Suprapubic skin (tissue), 4 donors: ENCODE data around the gene MAML2. TPM values are rescaled to one million over a fixed set of nuclear protein-coding genes. Genes with fewer than 3 reads are reported as not detected.

Experiments used
- DNase-seq, 2 donors: peaks; one replicate each; pipeline ENCODE4 v3.0.0-alpha.2; 2019; ENCODE audit warnings: low spot score in 2 of 2
- H3K27ac ChIP-seq: fragments of 200-600 bp; sonication (generic); one replicate; pipeline ENCODE4 v1.5.1; 2019
- H3K27me3 ChIP-seq: fragments of 200-600 bp; sonication (generic); one replicate; pipeline ENCODE4 v1.5.1; 2019
- H3K36me3 ChIP-seq: fragments of 200-600 bp; sonication (generic); one replicate; pipeline ENCODE4 v1.5.1; 2019
- H3K4me1 ChIP-seq: fragments of 200-600 bp; sonication (generic); one replicate; pipeline ENCODE4 v1.5.1; 2019
- H3K4me3 ChIP-seq: fragments of 200-600 bp; sonication (generic); one replicate; pipeline ENCODE4 v1.5.1; 2019; ENCODE audit warnings: mild to moderate bottlenecking
- H3K9me3 ChIP-seq: fragments of 200-600 bp; sonication (generic); one replicate; pipeline ENCODE4 v1.5.1; 2019
- EP300 ChIP-seq: sonication (generic); formaldehyde crosslinking; IDR thresholded peaks from one replicate; pipeline ENCODE4 v1.6.1; 2017; ENCODE audit warnings: antibody characterized with exemption
- POLR2A ChIP-seq, 2 donors: fragments of 450-650 bp; IDR thresholded peaks; one replicate each; pipeline ENCODE4 v1.6.1; 2017; ENCODE audit warnings: antibody characterized with exemption in 2 of 2, mild to moderate bottlenecking in 2 of 2, moderate library complexity in 2 of 2
- POLR2AphosphoS5 ChIP-seq, 3 donors: sonication (generic); formaldehyde crosslinking; IDR thresholded peaks; one replicate each; pipeline ENCODE4 v1.6.1; 2017; ENCODE audit warnings: antibody characterized with exemption in 3 of 3
- WGBS: methylation state at CpG from one replicate; pipeline ENCODE4 v1.1.5; 2018; 5-methylcytosine and 5-hydroxymethylcytosine counted together
- total RNA-seq, 4 donors: library from RNA; depleted of rRNA; stranded (reverse); fragments of >200 nt; gene quantifications; one replicate each; pipeline ENCODE4 v1.1.0, GENCODE V29; 2016
- TF ChIP-seq, protein P1 (sequence below), 2 donors: fragments of 200-600 bp in 1 of 2; fragments of 450-650 bp in 1 of 2; sonication (generic) in 1 of 2; IDR thresholded peaks; one replicate each; pipeline ENCODE4 v1.5.1; 2016 to 2019; ENCODE audit warnings: antibody characterized with exemption in 2 of 2, mild to moderate bottlenecking in 1 of 2, moderate library complexity in 1 of 2

The MAML2 gene
- total RNA-seq, 4 donors from 2014 or later: 24.9 to 44.4 (median 30.9) TPM

DNA sequence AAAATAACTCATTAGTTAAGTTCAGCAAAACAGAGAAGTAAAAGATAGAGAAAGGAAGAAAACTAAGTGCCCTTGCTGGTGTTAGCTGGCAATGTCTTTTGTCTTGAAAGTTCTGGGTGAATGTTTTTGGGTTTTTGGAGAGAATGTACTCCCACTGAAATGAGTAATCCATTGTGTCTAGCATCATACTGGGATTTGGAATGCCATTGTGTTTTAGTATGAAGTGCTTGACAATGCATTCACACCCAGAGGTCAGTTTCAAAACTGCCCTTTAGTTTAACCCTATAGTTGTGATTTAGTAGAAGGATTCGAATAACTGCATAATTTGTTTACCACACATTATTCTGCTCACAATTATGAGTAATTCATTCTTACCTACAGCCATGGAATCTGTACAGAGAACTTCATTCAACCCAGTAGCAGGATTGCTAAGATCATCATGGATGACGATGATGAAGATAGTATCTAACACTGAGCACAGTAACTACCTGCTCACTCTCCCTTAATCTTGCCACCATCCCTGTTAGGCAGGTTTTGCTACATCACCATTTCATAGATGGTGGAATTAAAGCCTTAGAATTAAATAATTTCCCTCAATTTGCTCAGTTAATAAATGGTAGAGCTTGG is 33.9 kb downstream of the MAML2 start:
- TF ChIP-seq POLR2AphosphoS5 (IDR thresholded peaks at IDR 0.05): no peak
- TF ChIP-seq, protein P1, sequence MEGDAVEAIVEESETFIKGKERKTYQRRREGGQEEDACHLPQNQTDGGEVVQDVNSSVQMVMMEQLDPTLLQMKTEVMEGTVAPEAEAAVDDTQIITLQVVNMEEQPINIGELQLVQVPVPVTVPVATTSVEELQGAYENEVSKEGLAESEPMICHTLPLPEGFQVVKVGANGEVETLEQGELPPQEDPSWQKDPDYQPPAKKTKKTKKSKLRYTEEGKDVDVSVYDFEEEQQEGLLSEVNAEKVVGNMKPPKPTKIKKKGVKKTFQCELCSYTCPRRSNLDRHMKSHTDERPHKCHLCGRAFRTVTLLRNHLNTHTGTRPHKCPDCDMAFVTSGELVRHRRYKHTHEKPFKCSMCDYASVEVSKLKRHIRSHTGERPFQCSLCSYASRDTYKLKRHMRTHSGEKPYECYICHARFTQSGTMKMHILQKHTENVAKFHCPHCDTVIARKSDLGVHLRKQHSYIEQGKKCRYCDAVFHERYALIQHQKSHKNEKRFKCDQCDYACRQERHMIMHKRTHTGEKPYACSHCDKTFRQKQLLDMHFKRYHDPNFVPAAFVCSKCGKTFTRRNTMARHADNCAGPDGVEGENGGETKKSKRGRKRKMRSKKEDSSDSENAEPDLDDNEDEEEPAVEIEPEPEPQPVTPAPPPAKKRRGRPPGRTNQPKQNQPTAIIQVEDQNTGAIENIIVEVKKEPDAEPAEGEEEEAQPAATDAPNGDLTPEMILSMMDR (IDR thresholded peaks at IDR 0.05): no peak
- no peak for TF ChIP-seq EP300
- no peak for TF ChIP-seq POLR2A (IDR thresholded peaks at IDR 0.05)
- H3K4me1 ChIP-seq: peaks cover 74% of the 10 kb centered on the region

DNA sequence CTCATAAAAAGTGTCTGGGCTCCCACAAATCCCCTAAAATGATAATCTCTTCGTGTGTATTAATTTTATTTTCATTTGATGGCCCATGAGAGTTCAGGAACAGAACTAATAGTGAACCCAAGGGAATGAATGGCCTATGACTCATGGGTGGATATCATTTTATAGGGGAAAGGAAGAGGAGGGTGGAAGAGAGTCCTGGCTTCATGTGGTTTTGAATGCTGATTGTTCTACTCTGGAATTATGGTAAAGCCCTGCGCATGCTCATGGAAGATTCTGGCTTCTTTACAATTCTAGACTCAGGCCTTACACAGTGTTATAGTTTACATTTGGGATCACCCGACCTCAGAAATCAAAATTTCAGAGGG is 35.2 kb downstream of the MAML2 start:
- WGBS: 45% methylated on average over 3 of the region's 3 CpGs
- Histone ChIP-seq H3K27ac (peak overlapping the region; percentile 88), H3K4me1 (peaks cover 79% of the 10 kb centered on the region), H3K36me3 (no peaks in the 10 kb centered on the region), H3K9me3 (no peaks in the 10 kb centered on the region), H3K4me3 (peak overlapping the region; percentile 32), H3K27me3 (no peaks in the 10 kb centered on the region)
- no peak for DNase-seq
- no peak for TF ChIP-seq EP300
- TF ChIP-seq POLR2AphosphoS5 (IDR thresholded peaks at IDR 0.05): no peak
- TF ChIP-seq, protein P1 (IDR thresholded peaks at IDR 0.05): no peak
- no peak for TF ChIP-seq POLR2A (IDR thresholded peaks at IDR 0.05)

More for the DNA sequence above, 33.9 kb downstream of the MAML2 start:
- 78% methylated on average over 2 of the region's 2 CpGs for WGBS
- Histone ChIP-seq H3K36me3 (no peaks in the 10 kb centered on the region), H3K27me3 (no peaks in the 10 kb centered on the region), H3K4me3 (no peak overlapping the region), H3K9me3 (no peaks in the 10 kb centered on the region), H3K27ac (peak overlapping the region; percentile 22)
- no peak for DNase-seq

DNA sequence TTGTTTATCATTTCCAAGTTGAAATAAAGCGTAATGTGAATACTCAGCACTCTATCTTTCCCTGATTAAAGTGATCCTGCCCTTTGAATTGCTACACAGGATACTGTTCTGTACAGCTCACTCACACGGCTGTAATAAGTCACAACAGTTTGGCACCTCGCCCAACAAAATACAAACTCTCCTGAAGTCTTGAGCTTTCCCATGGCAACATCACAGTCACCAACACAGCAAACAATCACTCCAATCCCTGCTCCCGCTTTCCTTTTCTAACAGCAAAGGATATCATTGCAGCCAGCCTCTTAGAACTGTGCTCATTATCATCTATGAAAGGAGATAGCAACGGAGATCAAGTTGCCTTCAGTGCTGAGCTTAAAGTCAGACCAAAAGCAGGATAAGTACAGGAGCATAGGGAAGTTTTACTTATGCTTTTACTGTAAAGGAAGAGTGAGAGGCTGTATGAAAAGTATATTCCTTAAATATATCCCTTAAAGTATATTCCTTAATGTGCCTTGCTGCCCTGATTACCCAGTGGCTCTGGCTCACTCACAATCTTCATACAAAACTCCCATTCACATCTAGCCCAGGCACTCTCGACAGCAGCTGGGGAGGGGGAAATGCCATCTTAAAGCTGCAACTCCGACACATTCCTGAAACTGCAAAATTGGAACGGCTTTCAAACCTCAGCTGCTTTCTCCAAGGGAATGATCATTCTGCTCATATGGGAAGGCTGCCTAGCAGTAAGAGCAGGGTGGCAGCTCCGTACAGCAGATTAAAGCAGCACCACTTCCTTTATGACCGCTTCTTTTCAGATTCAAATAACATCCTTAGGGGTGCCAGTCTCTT is 35.8 kb downstream of the MAML2 start:
- no peaks in the 10 kb centered on the region for H3K27me3 ChIP-seq
- H3K4me3 ChIP-seq: peak overlapping the region; percentile 32
- WGBS: 12% methylated on average over 10 of the region's 10 CpGs
- peaks cover 84% of the 10 kb centered on the region for H3K4me1 ChIP-seq
- no peaks in the 10 kb centered on the region for H3K9me3 ChIP-seq
- peak in 1 of 3 donors; percentile 50 for TF ChIP-seq POLR2AphosphoS5 (IDR thresholded peaks at IDR 0.05)
- TF ChIP-seq, protein P1 (IDR thresholded peaks at IDR 0.05): no peak
- H3K27ac ChIP-seq: peak overlapping the region; percentile 88
- peak; percentile 89 to 94 for DNase-seq
- H3K36me3 ChIP-seq: no peaks in the 10 kb centered on the region

DNA sequence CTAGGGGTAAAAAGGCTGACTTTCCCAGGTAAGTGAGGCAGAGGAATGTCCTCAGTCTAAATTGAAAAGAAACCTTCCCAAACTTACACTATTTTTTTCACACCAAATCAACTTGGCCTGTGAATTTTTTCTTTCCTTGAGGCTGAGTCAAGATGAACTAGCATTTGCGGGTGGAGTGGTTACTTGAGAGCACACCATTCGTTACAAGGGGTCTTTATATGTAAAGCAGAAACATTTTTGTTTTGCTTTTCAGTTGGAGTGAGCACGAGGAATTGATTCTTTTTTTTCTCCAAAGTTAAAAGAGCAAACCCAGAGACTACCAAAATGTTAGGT is 36.4 kb downstream of the MAML2 start:
- peak overlapping the region; percentile 88 for H3K27ac ChIP-seq
- peak overlapping the region; percentile 32 for H3K4me3 ChIP-seq
- H3K9me3 ChIP-seq: no peaks in the 10 kb centered on the region
- WGBS: 15% methylated on average over 3 of the region's 3 CpGs
- TF ChIP-seq, protein P1 (IDR thresholded peaks at IDR 0.05): no peak
- TF ChIP-seq POLR2A (IDR thresholded peaks at IDR 0.05): no peak
- TF ChIP-seq EP300: no peak
- no peak for TF ChIP-seq POLR2AphosphoS5 (IDR thresholded peaks at IDR 0.05)
- no peaks in the 10 kb centered on the region for H3K36me3 ChIP-seq
- no peak for DNase-seq
- H3K27me3 ChIP-seq: no peaks in the 10 kb centered on the region
- H3K4me1 ChIP-seq: peaks cover 81% of the 10 kb centered on the region

DNA sequence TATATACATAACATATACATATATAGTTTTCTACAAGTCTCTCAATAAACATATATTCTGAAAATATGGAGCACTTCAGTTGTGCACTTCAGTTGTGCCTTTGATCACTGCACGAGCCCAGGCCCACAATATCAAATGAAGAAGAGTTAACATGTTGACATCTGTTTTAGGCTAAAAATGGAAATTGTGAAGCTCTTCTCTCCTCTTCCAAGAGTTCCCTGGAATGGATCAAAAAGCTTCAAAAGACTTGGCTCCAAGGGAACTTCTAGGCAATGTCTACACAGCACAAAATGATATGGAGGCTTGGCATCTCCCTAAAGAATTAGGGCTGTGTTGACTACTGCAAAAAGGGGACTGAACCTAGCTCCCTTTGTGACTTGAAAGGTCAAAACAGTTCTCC is 36.9 kb downstream of the MAML2 start:
- no peak for DNase-seq
- Histone ChIP-seq H3K9me3 (no peaks in the 10 kb centered on the region), H3K4me3 (peak overlapping the region; percentile 32), H3K27me3 (no peaks in the 10 kb centered on the region), H3K27ac (peak overlapping the region; percentile 88), H3K36me3 (no peaks in the 10 kb centered on the region), H3K4me1 (peaks cover 76% of the 10 kb centered on the region)
- TF ChIP-seq, protein P1 (IDR thresholded peaks at IDR 0.05): no peak
- TF ChIP-seq POLR2A (IDR thresholded peaks at IDR 0.05) (no peak), POLR2AphosphoS5 (IDR thresholded peaks at IDR 0.05) (no peak), EP300 (no peak)
- WGBS: 80% methylated on average over 1 of the region's 1 CpG
